CD8-positive, alpha-beta memory T cell (primary cell): ENCODE measurements around the gene CD83. TPM values are rescaled to one million over a fixed set of nuclear protein-coding genes. Genes with fewer than 3 reads are reported as not detected.

Experiments used
- CTCF ChIA-PET: fragments of 350-600 bp; sonication (Branson Sonifier 250); formaldehyde crosslinking; loops from one replicate; lab custom pipeline; 2021; ENCODE audit warnings: antibody characterized with exemption; lab: Charles Lee
- POLR2A ChIA-PET: fragments of 350-600 bp; sonication (Branson Sonifier 250); formaldehyde crosslinking; loops from one replicate; lab custom pipeline; 2021; ENCODE audit warnings: antibody characterized with exemption; lab: Charles Lee
- DNase-seq, 5 donors: peaks; one replicate each; pipeline versions ENCODE4 v3.0.0 to v3.0.0-alpha.2; 2020 to 2022; ENCODE audit warnings: mixed read lengths in 1 of 5
- H3K27ac ChIP-seq: one replicate; pipeline ENCODE4 v1.7.0; 2013; ENCODE audit warnings: low read depth, mild to moderate bottlenecking, low read length, moderate library complexity
- H3K27me3 ChIP-seq: 2 replicates; pipeline ENCODE4 v1.7.0; 2013; ENCODE audit warnings: low read length, mild to moderate bottlenecking; ENCODE audit not compliant: insufficient read depth, poor library complexity, severe bottlenecking
- H3K36me3 ChIP-seq: 2 replicates; pipeline ENCODE4 v1.7.0; 2013; ENCODE audit warnings: mild to moderate bottlenecking, low read length, moderate library complexity; ENCODE audit not compliant: insufficient read depth
- H3K4me1 ChIP-seq: 2 replicates; pipeline ENCODE4 v1.7.0; 2013; ENCODE audit warnings: mild to moderate bottlenecking, low read length, moderate library complexity; ENCODE audit not compliant: insufficient read depth
- H3K4me3 ChIP-seq: 2 replicates; pipeline ENCODE4 v1.7.0; 2013; ENCODE audit warnings: mild to moderate bottlenecking, low read length
- H3K9me3 ChIP-seq: 2 replicates; pipeline ENCODE4 v1.7.0; 2013; ENCODE audit warnings: mild to moderate bottlenecking, low read length
- H3K27ac Mint-ChIP-seq, 8 donors: one replicate each; pipeline ENCODE4 v1.8.0; 2020 to 2021; ENCODE audit warnings: mixed read lengths in 8 of 8, mild to moderate bottlenecking in 6 of 8, inconsistent platforms in 3 of 8, moderate library complexity in 3 of 8
- H3K27me3 Mint-ChIP-seq, 2 donors: one replicate each; pipeline ENCODE4 v1.8.0; 2020 to 2021; ENCODE audit warnings: mixed read lengths in 2 of 2, mild to moderate bottlenecking in 1 of 2, moderate library complexity in 1 of 2
- H3K36me3 Mint-ChIP-seq, 3 donors: one replicate each; pipeline ENCODE4 v1.8.0; 2020 to 2021; ENCODE audit warnings: mixed read lengths in 3 of 3, inconsistent platforms in 1 of 3, mild to moderate bottlenecking in 1 of 3
- H3K4me1 Mint-ChIP-seq, 3 donors: one replicate each; pipeline ENCODE4 v1.8.0; 2020 to 2021; ENCODE audit warnings: mixed read lengths in 3 of 3, inconsistent platforms in 1 of 3, mild to moderate bottlenecking in 1 of 3
- H3K4me3 Mint-ChIP-seq, 7 donors: one replicate each; pipeline ENCODE4 v1.8.0; 2020 to 2021; ENCODE audit warnings: mixed read lengths in 7 of 7, mild to moderate bottlenecking in 6 of 7, moderate library complexity in 4 of 7, inconsistent platforms in 2 of 7
- H3K9me3 Mint-ChIP-seq, 5 donors: one replicate each; pipeline ENCODE4 v1.8.0; 2020 to 2022; ENCODE audit warnings: mixed read lengths in 5 of 5, mild to moderate bottlenecking in 3 of 5, moderate library complexity in 2 of 5, inconsistent platforms in 1 of 5
- polyA plus RNA-seq: library from polyadenylated mRNA; unstranded; fragments of 300-500 nt; fragmentation: Illumina TruSeq; gene quantifications from one replicate; pipeline ENCODE4 v1.2.3, GENCODE V29; 2021
- total RNA-seq, 2 experiments: library from RNA; stranded (reverse); gene quantifications; one replicate each; pipeline ENCODE4 v1.2.3, GENCODE V29; 2021

The CD83 gene
- total and polyA plus RNA-seq, 3 experiments from 2014 or later = 3.2 to 56.2 (median 53.3) TPM

- H3K27me3 Mint-ChIP-seq = no peaks in the 10 kb centered on the region
- no peak overlapping the region for H3K27ac ChIP-seq
- H3K9me3 Mint-ChIP-seq = no peaks in the 10 kb centered on the region
- CTCF ChIA-PET = interaction anchor here (0.7 kb wide), 1 partner anchor 17 kb away, joined by 3 read pairs; no protein-coding TSS in a partner anchor
- H3K4me3 Mint-ChIP-seq = no peak overlapping the region
- H3K4me1 Mint-ChIP-seq = peaks cover 5 to 39% (median 34%) of the 10 kb centered on the region in 3 donors
- no peaks in the 10 kb centered on the region for H3K27me3 ChIP-seq
- DNase-seq = no peak
- no peaks in the 10 kb centered on the region for H3K4me1 ChIP-seq
- H3K4me3 ChIP-seq = no peak overlapping the region
- H3K36me3 ChIP-seq = no peaks in the 10 kb centered on the region
- POLR2A ChIA-PET = no interaction called here
- no peaks in the 10 kb centered on the region for H3K9me3 ChIP-seq
- H3K27ac Mint-ChIP-seq = no peak overlapping the region
- peaks cover 0 to 34% (median 15%) of the 10 kb centered on the region in 3 donors for H3K36me3 Mint-ChIP-seq
Observed at GRCh38 chr6:14127611-14128010, 10.0 kb downstream of the CD83 start.

- ChIA-PET CTCF (interaction anchor here (0.7 kb wide), 1 partner anchor 18 kb away, joined by 3 read pairs; no protein-coding TSS in a partner anchor), POLR2A (interaction anchor here (0.6 kb wide), 1 partner anchor 511 kb away, joined by 3 read pairs; no protein-coding TSS in a partner anchor)
- no peaks in the 10 kb centered on the region for H3K27me3 Mint-ChIP-seq
- Histone ChIP-seq H3K27ac (no peak overlapping the region), H3K4me1 (no peaks in the 10 kb centered on the region), H3K9me3 (no peaks in the 10 kb centered on the region), H3K36me3 (no peaks in the 10 kb centered on the region), H3K27me3 (no peaks in the 10 kb centered on the region), H3K4me3 (no peak overlapping the region)
- peaks cover 0 to 38% (median 16%) of the 10 kb centered on the region in 3 donors for H3K36me3 Mint-ChIP-seq
- H3K4me1 Mint-ChIP-seq = peaks cover 3 to 37% (median 31%) of the 10 kb centered on the region in 3 donors
- no peak overlapping the region for H3K4me3 Mint-ChIP-seq
- no peaks in the 10 kb centered on the region for H3K9me3 Mint-ChIP-seq
- no peak for DNase-seq
- peak overlapping the region in 1 of 8 donors; percentile 79 for H3K27ac Mint-ChIP-seq
Observed at GRCh38 chr6:14128012-14128411, 10.4 kb downstream of the CD83 start.

GRCh38 chr6:14128746-14129145 is 11.2 kb downstream of the CD83 start:
- H3K4me3 ChIP-seq = no peak overlapping the region
- no peak for DNase-seq
- H3K4me1 Mint-ChIP-seq = peaks cover 3 to 32% (median 28%) of the 10 kb centered on the region in 3 donors
- CTCF ChIA-PET = interaction anchor here (0.8 to 1.1 kb wide), 3 partner anchors 10 to 1495 kb away, joined by 3 to 4 read pairs (median 3); no protein-coding TSS in a partner anchor
- no peaks in the 10 kb centered on the region for H3K9me3 Mint-ChIP-seq
- POLR2A ChIA-PET = no interaction called here
- H3K36me3 ChIP-seq = no peaks in the 10 kb centered on the region
- H3K4me3 Mint-ChIP-seq = no peak overlapping the region
- H3K27me3 ChIP-seq = no peaks in the 10 kb centered on the region
- H3K27me3 Mint-ChIP-seq = no peaks in the 10 kb centered on the region
- H3K27ac Mint-ChIP-seq = peak overlapping the region in 1 of 8 donors; percentile 22
- H3K4me1 ChIP-seq = no peaks in the 10 kb centered on the region
- H3K36me3 Mint-ChIP-seq = peaks cover 0 to 44% (median 17%) of the 10 kb centered on the region in 3 donors
- no peaks in the 10 kb centered on the region for H3K9me3 ChIP-seq
- no peak overlapping the region for H3K27ac ChIP-seq

- ChIA-PET CTCF (interaction anchor here (0.7 to 1.3 kb wide), 6 partner anchors 11 to 1494 kb away, joined by 3 to 5 read pairs (median 3); no protein-coding TSS in a partner anchor), POLR2A (no interaction called here)
- Mint-ChIP-seq H3K27me3 (no peaks in the 10 kb centered on the region), H3K27ac (peak overlapping the region in 1 of 8 donors; percentile 37), H3K4me1 (peaks cover 3 to 29% (median 24%) of the 10 kb centered on the region in 3 donors), H3K9me3 (no peaks in the 10 kb centered on the region), H3K36me3 (peaks cover 5 to 49% (median 22%) of the 10 kb centered on the region in 3 donors), H3K4me3 (no peak overlapping the region)
- peak in 2 of 5 donors; percentile 7 to 12 for DNase-seq
- Histone ChIP-seq H3K36me3 (no peaks in the 10 kb centered on the region), H3K4me3 (no peak overlapping the region), H3K4me1 (no peaks in the 10 kb centered on the region), H3K27me3 (no peaks in the 10 kb centered on the region), H3K27ac (no peak overlapping the region), H3K9me3 (no peaks in the 10 kb centered on the region)
Observed at GRCh38 chr6:14129575-14129974, 12.0 kb downstream of the CD83 start.

GRCh38 chr6:14130435-14131075 is 13.0 kb downstream of the CD83 start:
- H3K9me3 ChIP-seq = no peaks in the 10 kb centered on the region
- Mint-ChIP-seq H3K27ac (no peak overlapping the region), H3K4me1 (peaks cover 3 to 20% (median 20%) of the 10 kb centered on the region in 3 donors), H3K9me3 (no peaks in the 10 kb centered on the region), H3K27me3 (no peaks in the 10 kb centered on the region), H3K4me3 (no peak overlapping the region), H3K36me3 (peaks cover 13 to 56% (median 25%) of the 10 kb centered on the region in 3 donors)
- no peaks in the 10 kb centered on the region for H3K4me1 ChIP-seq
- no peak overlapping the region for H3K27ac ChIP-seq
- POLR2A ChIA-PET = no interaction called here
- CTCF ChIA-PET = interaction anchor here (1.1 to 1.3 kb wide), 3 partner anchors 10 to 21 kb away, joined by 3 to 5 read pairs (median 3); no protein-coding TSS in a partner anchor
- no peak overlapping the region for H3K4me3 ChIP-seq
- no peak for DNase-seq
- no peaks in the 10 kb centered on the region for H3K36me3 ChIP-seq
- H3K27me3 ChIP-seq = no peaks in the 10 kb centered on the region

GRCh38 chr6:14131579-14131978 is 14.0 kb downstream of the CD83 start:
- peaks cover 20 to 65% (median 28%) of the 10 kb centered on the region in 3 donors for H3K36me3 Mint-ChIP-seq
- H3K4me1 Mint-ChIP-seq = peaks cover 3 to 20% (median 17%) of the 10 kb centered on the region in 3 donors
- H3K36me3 ChIP-seq = no peaks in the 10 kb centered on the region
- ChIA-PET CTCF (no interaction called here), POLR2A (no interaction called here)
- H3K4me3 Mint-ChIP-seq = no peak overlapping the region
- H3K4me3 ChIP-seq = no peak overlapping the region
- no peak overlapping the region for H3K27ac ChIP-seq
- no peaks in the 10 kb centered on the region for H3K27me3 ChIP-seq
- H3K27me3 Mint-ChIP-seq = no peaks in the 10 kb centered on the region
- no peaks in the 10 kb centered on the region for H3K9me3 ChIP-seq
- no peaks in the 10 kb centered on the region for H3K4me1 ChIP-seq
- DNase-seq = no peak
- H3K9me3 Mint-ChIP-seq = no peaks in the 10 kb centered on the region
- no peak overlapping the region for H3K27ac Mint-ChIP-seq

GRCh38 chr6:14132244-14132920 is 14.8 kb downstream of the CD83 start:
- no peaks in the 10 kb centered on the region for H3K9me3 ChIP-seq
- Mint-ChIP-seq H3K9me3 (no peaks in the 10 kb centered on the region), H3K36me3 (peaks cover 20 to 65% (median 28%) of the 10 kb centered on the region in 3 donors), H3K4me1 (peaks cover 3 to 20% (median 17%) of the 10 kb centered on the region in 3 donors), H3K4me3 (no peak overlapping the region), H3K27me3 (no peaks in the 10 kb centered on the region), H3K27ac (peak overlapping the region in 1 of 8 donors; percentile 34)
- H3K27me3 ChIP-seq = no peaks in the 10 kb centered on the region
- no peak for DNase-seq
- no peaks in the 10 kb centered on the region for H3K4me1 ChIP-seq
- H3K27ac ChIP-seq = no peak overlapping the region
- H3K4me3 ChIP-seq = no peak overlapping the region
- CTCF ChIA-PET = interaction anchor here (1.8 kb wide), 1 partner anchor 11 kb away, joined by 4 read pairs; no protein-coding TSS in a partner anchor
- POLR2A ChIA-PET = no interaction called here
- no peaks in the 10 kb centered on the region for H3K36me3 ChIP-seq

GRCh38 chr6:14132921-14133275 is 15.3 kb downstream of the CD83 start:
- Histone ChIP-seq H3K36me3 (no peaks in the 10 kb centered on the region), H3K27me3 (no peaks in the 10 kb centered on the region), H3K4me3 (no peak overlapping the region), H3K9me3 (no peaks in the 10 kb centered on the region), H3K27ac (no peak overlapping the region), H3K4me1 (no peaks in the 10 kb centered on the region)
- Mint-ChIP-seq H3K4me1 (peaks cover 3 to 20% (median 15%) of the 10 kb centered on the region in 3 donors), H3K27ac (no peak overlapping the region), H3K36me3 (peaks cover 20 to 65% (median 28%) of the 10 kb centered on the region in 3 donors), H3K9me3 (no peaks in the 10 kb centered on the region), H3K27me3 (no peaks in the 10 kb centered on the region), H3K4me3 (no peak overlapping the region)
- DNase-seq = no peak
- ChIA-PET CTCF (interaction anchor here (1.8 kb wide), 1 partner anchor 11 kb away, joined by 4 read pairs; no protein-coding TSS in a partner anchor), POLR2A (no interaction called here)
